ENCODE measurements around the gene H1-8. TPM values are rescaled to one million over a fixed set of nuclear protein-coding genes. Genes with fewer than 3 reads are reported as not detected.
A peak's percentile ranks its signal among the peaks of the same experiment; 100 is the strongest.

H1-8 gene
- total and polyA plus RNA-seq, 9 of the 15 experiments (the other 6 are each of a cell fraction or from before 2014, with no cell fraction given), result not detected

- ATAC-seq, result no peak
- H3K4me3 ChIP-seq, result no peak overlapping the region
- in situ Hi-C loops (cut with MboI), result no loop called here
- TF ChIP-seq ZNF133 (CRISPR knock-in tag; IDR thresholded peaks at IDR 0.05) (no peak), RNF2 (IDR thresholded peaks at IDR 0.05) (no peak), CBX1 (IDR thresholded peaks at IDR 0.05; ENCODE audit: low read depth) (no peak), PML (IDR thresholded peaks at IDR 0.05; ENCODE audit: low read length) (no peak)
- TF ChIP-seq, protein P1, sequence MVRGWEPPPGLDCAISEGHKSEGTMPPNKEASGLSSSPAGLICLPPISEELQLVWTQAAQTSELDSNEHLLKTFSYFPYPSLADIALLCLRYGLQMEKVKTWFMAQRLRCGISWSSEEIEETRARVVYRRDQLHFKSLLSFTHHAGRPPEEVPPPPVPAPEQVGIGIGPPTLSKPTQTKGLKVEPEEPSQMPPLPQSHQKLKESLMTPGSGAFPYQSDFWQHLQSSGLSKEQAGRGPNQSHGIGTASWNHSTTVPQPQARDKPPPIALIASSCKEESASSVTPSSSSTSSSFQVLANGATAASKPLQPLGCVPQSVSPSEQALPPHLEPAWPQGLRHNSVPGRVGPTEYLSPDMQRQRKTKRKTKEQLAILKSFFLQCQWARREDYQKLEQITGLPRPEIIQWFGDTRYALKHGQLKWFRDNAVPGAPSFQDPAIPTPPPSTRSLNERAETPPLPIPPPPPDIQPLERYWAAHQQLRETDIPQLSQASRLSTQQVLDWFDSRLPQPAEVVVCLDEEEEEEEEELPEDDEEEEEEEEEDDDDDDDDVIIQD (CRISPR knock-in tag; IDR thresholded peaks at IDR 0.05), result no peak
- no peak for FAIRE-seq
- H3K27ac ChIP-seq (ENCODE audit: extremely low read depth, low read depth, low read length), result no peak overlapping the region
- H3K27me3 ChIP-seq (ENCODE audit: control insufficient read depth in 2 of 2, insufficient read depth in 2 of 2, low read length in 2 of 2), result no peaks in the 10 kb centered on the region
- POLR2A ChIA-PET, result no interaction called here
- H3K9me1 ChIP-seq (ENCODE audit: control insufficient read depth, insufficient read depth, low read length), result no peaks in the 10 kb centered on the region
- H2AFZ ChIP-seq (ENCODE audit: low read depth, low read length), result no peak overlapping the region
- no peak for DNase-seq (ENCODE audit: extremely low read depth in 1 of 4, low spot score in 3 of 4)
- H3K4me1 ChIP-seq (replicated peaks in 1 of 2; ENCODE audit: control insufficient read depth in 2 of 2, insufficient read depth in 2 of 2, low read length in 2 of 2), result peaks cover 9 to 45% of the 10 kb centered on the region in 2 experiments; a peak in 4 of 5 replicates
- BruUV-seq (replicated peaks), result no TSS peak
- no peak overlapping the region for H3K9ac ChIP-seq (ENCODE audit: insufficient read depth in 1 of 2, low read depth in 2 of 2, low read length in 2 of 2)
- H3K4me2 ChIP-seq (ENCODE audit: insufficient read depth, low read length), result no peak overlapping the region
- 85% methylated on average over 10 of the region's 10 CpGs for WGBS (ENCODE audit: insufficient coverage, low coverage, missing lambda C conversion rate)
- CTCF ChIA-PET (ENCODE audit: low intra/inter-chr PET ratio), result no interaction called here
- H3K36me3 ChIP-seq (ENCODE audit: control insufficient read depth, insufficient read depth, low read length), result peaks cover 16% of the 10 kb centered on the region; the same call in 2 of the 3 replicates
- H3K9me3 ChIP-seq (replicated peaks; ENCODE audit: control insufficient read depth, insufficient read depth, low read depth, low read length), result no peaks in the 10 kb centered on the region
- no peaks in the 10 kb centered on the region for H3K79me2 ChIP-seq (ENCODE audit: control insufficient read depth, insufficient read depth, low read length)
- intact Hi-C loops (cut with micrococcal nuclease), result no loop called here
- no peaks in the 10 kb centered on the region for H4K20me1 ChIP-seq (replicated peaks; ENCODE audit: control insufficient read depth, insufficient read depth, low read length)
These were observed 37.0 kb downstream of the H1-8 start for GRCh38 chr3:129579991-129580390.

DNA sequence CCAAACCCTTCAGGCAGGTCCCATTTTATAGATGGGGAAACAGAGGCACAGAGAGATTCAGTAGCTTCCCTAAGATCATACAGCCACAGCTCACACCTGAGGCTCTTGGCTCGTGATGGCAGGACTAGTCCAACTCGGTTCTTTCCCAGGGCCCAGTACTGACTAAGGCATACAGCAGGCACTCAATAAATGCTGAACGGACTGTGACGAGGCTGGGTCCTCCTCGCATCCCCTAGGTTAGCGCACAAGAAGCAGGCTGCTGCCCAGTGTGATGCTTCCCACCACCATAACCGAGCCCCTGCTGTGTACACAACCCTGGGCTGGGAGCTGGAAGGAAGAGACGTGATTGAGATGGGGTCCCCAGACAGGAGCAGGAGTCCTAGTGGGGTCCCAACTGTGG is 38.6 kb downstream of the H1-8 start:
- peaks cover 17 to 56% of the 10 kb centered on the region in 2 experiments; a peak in 4 of 5 replicates for H3K4me1 ChIP-seq (replicated peaks in 1 of 2; ENCODE audit: control insufficient read depth in 2 of 2, insufficient read depth in 2 of 2, low read length in 2 of 2)
- no peak overlapping the region for H3K4me2 ChIP-seq (ENCODE audit: insufficient read depth, low read length)
- CTCF ChIA-PET (ENCODE audit: low intra/inter-chr PET ratio), result no interaction called here
- H3K9me3 ChIP-seq (replicated peaks; ENCODE audit: control insufficient read depth, insufficient read depth, low read depth, low read length), result no peaks in the 10 kb centered on the region
- TF ChIP-seq SPI1 (IDR thresholded peaks at IDR 0.05; ENCODE audit: borderline replicate concordance, low read depth, low read length), result no peak
- peak; percentile 84 for TF ChIP-seq ZKSCAN8 (CRISPR knock-in tag; IDR thresholded peaks at IDR 0.05)
- H3K9ac ChIP-seq (ENCODE audit: insufficient read depth in 1 of 2, low read depth in 2 of 2, low read length in 2 of 2), result no peak overlapping the region
- no peaks in the 10 kb centered on the region for H4K20me1 ChIP-seq (replicated peaks; ENCODE audit: control insufficient read depth, insufficient read depth, low read length)
- in situ Hi-C loops (cut with MboI), result no loop called here
- ATAC-seq (no peak), DNase-seq (ENCODE audit: extremely low read depth in 1 of 4, low spot score in 3 of 4) (no peak), FAIRE-seq (no peak)
- intact Hi-C loops (cut with micrococcal nuclease), result no loop called here
- no peaks in the 10 kb centered on the region for H3K27me3 ChIP-seq (ENCODE audit: control insufficient read depth in 2 of 2, insufficient read depth in 2 of 2, low read length in 2 of 2)
- WGBS (ENCODE audit: insufficient coverage, low coverage, missing lambda C conversion rate), result 82% methylated on average over 8 of the region's 8 CpGs
- peaks cover 24% of the 10 kb centered on the region; the same call in 2 of the 3 replicates for H3K36me3 ChIP-seq (ENCODE audit: control insufficient read depth, insufficient read depth, low read length)
- no peak overlapping the region for H3K27ac ChIP-seq (ENCODE audit: extremely low read depth, low read depth, low read length)
- no peaks in the 10 kb centered on the region for H3K9me1 ChIP-seq (ENCODE audit: control insufficient read depth, insufficient read depth, low read length)
- POLR2A ChIA-PET, result no interaction called here
- H2AFZ ChIP-seq (ENCODE audit: low read depth, low read length), result no peak overlapping the region
- H3K4me3 ChIP-seq, result no peak overlapping the region
- H3K79me2 ChIP-seq (ENCODE audit: control insufficient read depth, insufficient read depth, low read length), result no peaks in the 10 kb centered on the region; the same call in 2 of the 3 replicates
- BruUV-seq (replicated peaks), result no TSS peak
